ENCODE results near the gene CLK2. TPM values are rescaled to one million over a fixed set of nuclear protein-coding genes. Genes with fewer than 3 reads are reported as not detected.

The CLK2 gene
- total RNA-seq, 1 experiment from 2014 or later: 43.9 TPM

DNA sequence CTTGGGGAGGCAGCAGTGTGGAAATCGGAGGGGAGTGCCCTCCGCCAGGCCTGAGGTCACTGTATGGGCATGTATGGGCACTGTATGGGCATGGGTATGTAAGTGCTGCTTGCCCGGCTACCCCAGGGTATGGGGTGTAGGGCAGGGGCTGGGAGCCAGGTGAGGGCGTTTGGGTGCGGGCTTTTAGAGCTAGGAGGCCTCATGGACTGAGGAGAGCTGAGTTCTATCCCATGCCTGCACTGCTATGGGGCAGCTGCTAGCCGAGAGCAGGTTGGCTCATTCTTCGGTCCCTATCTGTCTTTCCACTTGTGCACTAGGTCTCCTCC lies 22.6 kb upstream of the CLK2 start:
- Histone ChIP-seq H3K27ac (no peak overlapping the region), H3K79me2 (ENCODE audit: low read depth) (no peaks in the 10 kb centered on the region), H3K27me3 (ENCODE audit: insufficient read depth, low read depth) (no peaks in the 10 kb centered on the region), H3K36me3 (ENCODE audit: low read depth) (no peaks in the 10 kb centered on the region), H3K4me2 (no peak overlapping the region), H3F3A (ENCODE audit: insufficient read depth, low read depth) (no peaks in the 10 kb centered on the region), H3K9me2 (ENCODE audit: insufficient read depth) (no peaks in the 10 kb centered on the region), H3K4me1 (replicated peaks; ENCODE audit: insufficient read depth) (no peaks in the 10 kb centered on the region), H4K20me1 (ENCODE audit: insufficient read depth) (no peaks in the 10 kb centered on the region), H2AFZ (no peak overlapping the region), H3K4me3 (no peak overlapping the region), H3K9me3 (ENCODE audit: insufficient read depth, low read depth) (no peaks in the 10 kb centered on the region)
- ChIA-PET POLR2A (ENCODE audit: unreplicated experiment) (no interaction called here), CTCF (no interaction called here)
- intact Hi-C loops (cut with micrococcal nuclease; ENCODE audit: unreplicated experiment): no loop called here
- BruUV-seq (replicated peaks): no TSS peak
- no peak for DNase-seq
- TF ChIP-seq CTCF (conservative IDR thresholded peaks at IDR 0.05) (no peak), EZH2 (IDR thresholded peaks at IDR 0.05; ENCODE audit: low read depth) (no peak)

DNA sequence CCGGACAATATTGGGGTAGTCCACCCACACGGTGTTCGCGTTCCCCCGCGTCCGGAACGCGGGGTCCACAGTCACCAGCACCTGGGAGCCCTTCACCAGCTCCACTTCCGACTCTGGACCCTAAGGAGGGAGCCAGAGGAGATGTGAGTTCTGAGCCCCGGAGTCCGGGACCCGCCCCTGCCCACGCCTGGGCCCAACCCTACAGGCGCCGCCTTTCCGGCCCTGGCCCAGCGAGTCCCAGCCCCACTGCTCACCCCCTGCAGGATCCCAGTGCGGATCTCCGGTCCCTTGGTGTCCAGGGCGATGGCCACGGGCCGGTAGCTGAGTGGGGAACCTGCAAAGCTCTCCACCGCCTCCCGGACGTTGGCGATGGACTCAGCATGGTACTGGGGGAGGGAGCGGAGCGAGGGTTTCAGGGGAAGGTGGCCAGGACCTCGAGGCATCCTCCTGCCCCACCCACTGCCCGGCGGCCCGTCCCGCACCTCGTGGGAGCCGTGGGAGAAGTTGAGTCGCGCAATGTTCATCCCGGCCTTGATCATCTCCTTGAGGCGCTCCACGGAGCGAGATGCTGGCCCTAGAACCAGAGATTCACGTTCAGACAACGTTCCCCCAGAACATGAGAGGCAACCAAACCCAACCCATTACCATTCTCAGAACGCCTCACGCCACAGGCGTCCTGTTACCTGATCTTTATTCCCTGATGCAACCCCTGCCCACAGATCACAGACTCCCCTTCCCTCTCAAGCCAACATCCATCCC lies 22.1 kb upstream of the CLK2 start:
- H4K20me1 ChIP-seq (ENCODE audit: insufficient read depth): no peaks in the 10 kb centered on the region
- no peaks in the 10 kb centered on the region for H3K4me1 ChIP-seq (replicated peaks; ENCODE audit: insufficient read depth)
- H3K9me2 ChIP-seq (ENCODE audit: insufficient read depth): no peaks in the 10 kb centered on the region
- DNase-seq: no peak
- CTCF ChIA-PET: no interaction called here
- H3K79me2 ChIP-seq (ENCODE audit: low read depth): no peaks in the 10 kb centered on the region
- POLR2A ChIA-PET (ENCODE audit: unreplicated experiment): interaction anchor here (0.6 kb wide), 1 partner anchor 19 kb away, joined by 4 read pairs; no protein-coding TSS in a partner anchor
- no peaks in the 10 kb centered on the region for H3K36me3 ChIP-seq (ENCODE audit: low read depth)
- H3K4me3 ChIP-seq: no peak overlapping the region
- no peaks in the 10 kb centered on the region for H3K9me3 ChIP-seq (ENCODE audit: insufficient read depth, low read depth)
- H3K4me2 ChIP-seq: no peak overlapping the region
- TF ChIP-seq CTCF (conservative IDR thresholded peaks at IDR 0.05) (no peak), EZH2 (IDR thresholded peaks at IDR 0.05; ENCODE audit: low read depth) (no peak)
- intact Hi-C loops (cut with micrococcal nuclease; ENCODE audit: unreplicated experiment): no loop called here
- no peak overlapping the region for H3K27ac ChIP-seq
- no peaks in the 10 kb centered on the region for H3K27me3 ChIP-seq (ENCODE audit: insufficient read depth, low read depth)
- H3F3A ChIP-seq (ENCODE audit: insufficient read depth, low read depth): no peaks in the 10 kb centered on the region
- no TSS peak for BruUV-seq (replicated peaks)
- H2AFZ ChIP-seq: no peak overlapping the region

DNA sequence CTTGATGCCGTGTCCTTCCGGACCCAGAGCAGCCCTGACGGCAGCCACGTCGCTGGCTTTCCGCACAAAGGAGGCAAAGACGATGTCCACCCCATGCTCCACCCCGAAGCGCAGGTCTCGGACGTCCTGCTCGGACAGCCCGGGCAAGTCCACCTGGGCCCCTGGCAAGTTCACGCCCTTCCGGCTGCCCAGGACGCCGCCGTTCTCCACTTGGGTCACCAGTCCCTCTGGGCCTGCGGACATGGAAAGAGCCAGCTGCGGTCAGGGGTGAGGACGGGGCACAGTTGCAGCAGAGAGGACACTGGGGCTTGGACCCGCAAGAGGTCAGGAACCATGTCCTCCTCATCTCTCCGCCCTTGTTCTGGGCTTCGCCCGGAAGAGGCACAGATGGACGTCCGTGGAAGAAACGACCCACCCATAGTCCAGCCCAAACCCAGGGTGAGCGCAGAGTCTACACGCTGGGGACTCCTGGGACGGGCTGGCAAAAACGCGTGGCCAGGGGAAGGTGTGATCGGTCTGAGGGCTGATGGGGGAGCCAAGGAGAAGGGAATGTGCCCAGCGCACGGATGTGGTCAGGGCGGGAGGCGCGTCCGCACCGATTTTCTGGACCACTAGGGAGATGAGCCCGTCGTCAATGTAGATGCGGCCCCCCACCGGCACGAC lies 21.3 kb upstream of the CLK2 start:
- ChIA-PET CTCF (no interaction called here), POLR2A (ENCODE audit: unreplicated experiment) (interaction anchor here (0.6 kb wide), 1 partner anchor 18 kb away, joined by 4 read pairs; no protein-coding TSS in a partner anchor)
- no peaks in the 10 kb centered on the region for H3K9me2 ChIP-seq (ENCODE audit: insufficient read depth)
- H3K36me3 ChIP-seq (ENCODE audit: low read depth): no peaks in the 10 kb centered on the region
- no peak for TF ChIP-seq EZH2 (IDR thresholded peaks at IDR 0.05; ENCODE audit: low read depth)
- no peak for TF ChIP-seq CTCF (conservative IDR thresholded peaks at IDR 0.05)
- intact Hi-C loops (cut with micrococcal nuclease; ENCODE audit: unreplicated experiment): no loop called here
- H3K27ac ChIP-seq: no peak overlapping the region
- no peak overlapping the region for H2AFZ ChIP-seq
- no TSS peak for BruUV-seq (replicated peaks)
- no peak overlapping the region for H3K4me3 ChIP-seq
- H3K9me3 ChIP-seq (ENCODE audit: insufficient read depth, low read depth): no peaks in the 10 kb centered on the region
- H3K4me1 ChIP-seq (replicated peaks; ENCODE audit: insufficient read depth): no peaks in the 10 kb centered on the region
- DNase-seq: no peak
- H3K79me2 ChIP-seq (ENCODE audit: low read depth): no peaks in the 10 kb centered on the region
- H3F3A ChIP-seq (ENCODE audit: insufficient read depth, low read depth): no peaks in the 10 kb centered on the region
- no peaks in the 10 kb centered on the region for H3K27me3 ChIP-seq (ENCODE audit: insufficient read depth, low read depth)
- H4K20me1 ChIP-seq (ENCODE audit: insufficient read depth): no peaks in the 10 kb centered on the region
- no peak overlapping the region for H3K4me2 ChIP-seq
